Hepatocyte (in vitro differentiated cells): ENCODE results near the gene PTPRD. TPM values are rescaled to one million over a fixed set of nuclear protein-coding genes. Genes with fewer than 3 reads are reported as not detected.

ENCODE experiments used
- DNase-seq: peaks from one replicate; pipeline ENCODE4 v3.0.0-alpha.2; 2016; ENCODE audit warnings: low spot score
- H2AFZ ChIP-seq: fragments of 200-600 bp; sonication (generic); 2 replicates; pipeline ENCODE4 v1.6.0; 2016; ENCODE audit warnings: antibody characterized with exemption, mild to moderate bottlenecking
- H3K27ac ChIP-seq: fragments of 200-600 bp; sonication (generic); 2 replicates; pipeline ENCODE4 v1.5.1; 2016; ENCODE audit warnings: mild to moderate bottlenecking
- H3K27me3 ChIP-seq: fragments of 200-600 bp; sonication (generic); 2 replicates; pipeline ENCODE4 v1.6.1; 2016
- H3K36me3 ChIP-seq: fragments of 200-600 bp; sonication (generic); replicated peaks from 2 replicates; pipeline ENCODE4 v1.5.1; 2016; ENCODE audit warnings: low read depth; ENCODE audit not compliant: insufficient read depth
- H3K4me1 ChIP-seq: fragments of 200-600 bp; sonication (generic); 2 replicates; pipeline ENCODE4 v1.5.1; 2016; ENCODE audit warnings: mild to moderate bottlenecking, moderate library complexity; ENCODE audit not compliant: insufficient read depth
- H3K4me2 ChIP-seq: fragments of 200-600 bp; sonication (generic); 2 replicates; pipeline ENCODE4 v1.6.0; 2016
- H3K4me3 ChIP-seq: fragments of 200-600 bp; sonication (generic); 2 replicates; pipeline ENCODE4 v1.5.1; 2016; ENCODE audit warnings: mild to moderate bottlenecking
- H3K79me2 ChIP-seq: fragments of 200-600 bp; sonication (generic); 2 replicates; pipeline ENCODE4 v1.6.0; 2017; ENCODE audit warnings: mild to moderate bottlenecking
- H3K9me2 ChIP-seq: fragments of 200-600 bp; sonication (generic); replicated peaks from 2 replicates; pipeline ENCODE4 v1.6.0; 2017; ENCODE audit warnings: mild to moderate bottlenecking; ENCODE audit not compliant: insufficient read depth
- H3K9me3 ChIP-seq: fragments of 200-600 bp; sonication (generic); 2 replicates; pipeline ENCODE4 v1.5.1; 2016; ENCODE audit warnings: low read depth, mild to moderate bottlenecking
- H4K20me1 ChIP-seq: fragments of 200-600 bp; sonication (generic); 2 replicates; pipeline ENCODE4 v1.6.0; 2016; ENCODE audit warnings: mild to moderate bottlenecking; ENCODE audit not compliant: insufficient read depth, poor library complexity, severe bottlenecking
- EZH2 ChIP-seq: fragments of 200-600 bp; sonication (generic); IDR thresholded peaks from 2 replicates; pipeline ENCODE4 v1.6.1; 2016; ENCODE audit warnings: antibody characterized with exemption, mild to moderate bottlenecking, borderline replicate concordance
- EZH2phosphoT487 ChIP-seq: fragments of 200-600 bp; sonication (generic); IDR thresholded peaks from one replicate; pipeline ENCODE4 v1.6.1; 2018; ENCODE audit warnings: antibody characterized with exemption, mild to moderate bottlenecking, low read depth, moderate library complexity; ENCODE audit not compliant: unreplicated experiment, severe bottlenecking
- WGBS: methylation state at CpG from one replicate; pipeline ENCODE4 v1.1.6; 2016; ENCODE audit warnings: low lambda C conversion rate; ENCODE audit errors: missing lambda C conversion rate; 5-methylcytosine and 5-hydroxymethylcytosine counted together
- polyA plus RNA-seq: library from polyadenylated mRNA; unstranded; fragments of >200 nt; fragmentation: Nextera tagmentation; extraction: Ambion mirVana; gene quantifications from 2 replicates; pipeline ENCODE4 v1.2.1, GENCODE V29; 2016
- total RNA-seq: library from RNA; depleted of rRNA; stranded (reverse); fragments of >200 nt; gene quantifications from 2 replicates; pipeline ENCODE4 v1.2.3, GENCODE V29; 2014
- TF ChIP-seq, protein P1 (sequence below): fragments of 200-600 bp; sonication (generic); IDR thresholded peaks from 2 replicates; pipeline ENCODE4 v1.5.1; 2016; ENCODE audit warnings: antibody characterized with exemption, mild to moderate bottlenecking; ENCODE audit not compliant: poor library complexity

Gene PTPRD
- total and polyA plus RNA-seq, 2 experiments from 2014 or later = 6.5 to 77.6 TPM

DNA sequence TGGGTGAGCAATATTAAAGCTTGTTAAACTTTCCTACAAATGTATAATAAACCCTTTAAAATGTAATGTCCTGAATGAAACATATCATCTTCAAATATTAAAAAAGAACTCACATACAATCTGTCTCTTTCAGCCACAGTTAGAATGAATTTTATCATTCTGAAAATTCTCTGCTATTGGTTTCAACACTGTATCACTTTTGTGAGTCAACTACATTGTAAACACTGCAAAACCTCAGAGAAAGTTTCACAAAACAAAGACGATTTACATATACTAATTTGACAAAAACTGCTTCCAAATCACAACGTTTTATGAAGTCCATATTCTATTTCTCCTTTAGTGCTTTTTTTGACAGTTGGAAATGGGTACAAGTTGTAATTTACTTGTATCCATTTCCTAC, 1781.2 kb downstream of the PTPRD start:
- no peak for TF ChIP-seq EZH2
- TF ChIP-seq, protein P1, sequence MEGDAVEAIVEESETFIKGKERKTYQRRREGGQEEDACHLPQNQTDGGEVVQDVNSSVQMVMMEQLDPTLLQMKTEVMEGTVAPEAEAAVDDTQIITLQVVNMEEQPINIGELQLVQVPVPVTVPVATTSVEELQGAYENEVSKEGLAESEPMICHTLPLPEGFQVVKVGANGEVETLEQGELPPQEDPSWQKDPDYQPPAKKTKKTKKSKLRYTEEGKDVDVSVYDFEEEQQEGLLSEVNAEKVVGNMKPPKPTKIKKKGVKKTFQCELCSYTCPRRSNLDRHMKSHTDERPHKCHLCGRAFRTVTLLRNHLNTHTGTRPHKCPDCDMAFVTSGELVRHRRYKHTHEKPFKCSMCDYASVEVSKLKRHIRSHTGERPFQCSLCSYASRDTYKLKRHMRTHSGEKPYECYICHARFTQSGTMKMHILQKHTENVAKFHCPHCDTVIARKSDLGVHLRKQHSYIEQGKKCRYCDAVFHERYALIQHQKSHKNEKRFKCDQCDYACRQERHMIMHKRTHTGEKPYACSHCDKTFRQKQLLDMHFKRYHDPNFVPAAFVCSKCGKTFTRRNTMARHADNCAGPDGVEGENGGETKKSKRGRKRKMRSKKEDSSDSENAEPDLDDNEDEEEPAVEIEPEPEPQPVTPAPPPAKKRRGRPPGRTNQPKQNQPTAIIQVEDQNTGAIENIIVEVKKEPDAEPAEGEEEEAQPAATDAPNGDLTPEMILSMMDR = no peak
- no peak for TF ChIP-seq EZH2phosphoT487
- Histone ChIP-seq H3K9me2 (no peaks in the 10 kb centered on the region), H3K9me3 (no peaks in the 10 kb centered on the region), H4K20me1 (no peaks in the 10 kb centered on the region), H2AFZ (no peak overlapping the region), H3K4me2 (no peak overlapping the region), H3K79me2 (no peaks in the 10 kb centered on the region), H3K36me3 (no peaks in the 10 kb centered on the region), H3K27me3 (no peaks in the 10 kb centered on the region), H3K4me3 (no peak overlapping the region), H3K27ac (no peak overlapping the region), H3K4me1 (no peaks in the 10 kb centered on the region)
- no peak for DNase-seq
- WGBS = 64% methylated on average over 2 of the region's 2 CpGs

DNA sequence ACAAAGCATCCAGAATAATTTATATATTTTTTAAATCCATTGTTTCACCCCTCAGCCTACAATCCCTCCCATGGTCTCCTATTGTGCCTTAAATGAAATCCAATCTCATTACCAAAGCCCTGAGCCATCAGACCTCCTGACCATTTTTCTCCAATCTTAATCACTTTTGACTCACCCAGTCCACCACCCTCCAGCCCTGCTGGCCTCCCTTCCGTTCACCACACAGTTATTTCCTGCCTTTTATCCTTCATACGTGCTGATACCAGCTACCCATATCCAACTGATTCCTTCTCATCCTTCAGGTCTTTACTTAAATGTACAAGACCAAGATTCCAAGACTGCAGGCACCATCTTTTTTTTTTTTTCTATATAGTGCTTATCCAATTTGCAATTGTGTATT, 1786.5 kb downstream of the PTPRD start:
- no peaks in the 10 kb centered on the region for H3K79me2 ChIP-seq
- H3K36me3 ChIP-seq = no peaks in the 10 kb centered on the region
- no peak for TF ChIP-seq EZH2
- TF ChIP-seq, protein P1 = no peak
- no peak for TF ChIP-seq EZH2phosphoT487
- no peak overlapping the region for H3K4me3 ChIP-seq
- H2AFZ ChIP-seq = no peak overlapping the region
- no peaks in the 10 kb centered on the region for H3K9me2 ChIP-seq
- H3K27me3 ChIP-seq = no peaks in the 10 kb centered on the region
- DNase-seq = no peak
- WGBS = 93% methylated on average over 2 of the region's 2 CpGs
- no peaks in the 10 kb centered on the region for H4K20me1 ChIP-seq
- no peaks in the 10 kb centered on the region for H3K9me3 ChIP-seq
- H3K27ac ChIP-seq = no peak overlapping the region
- H3K4me2 ChIP-seq = no peak overlapping the region
- peaks cover 5% of the 10 kb centered on the region for H3K4me1 ChIP-seq

DNA sequence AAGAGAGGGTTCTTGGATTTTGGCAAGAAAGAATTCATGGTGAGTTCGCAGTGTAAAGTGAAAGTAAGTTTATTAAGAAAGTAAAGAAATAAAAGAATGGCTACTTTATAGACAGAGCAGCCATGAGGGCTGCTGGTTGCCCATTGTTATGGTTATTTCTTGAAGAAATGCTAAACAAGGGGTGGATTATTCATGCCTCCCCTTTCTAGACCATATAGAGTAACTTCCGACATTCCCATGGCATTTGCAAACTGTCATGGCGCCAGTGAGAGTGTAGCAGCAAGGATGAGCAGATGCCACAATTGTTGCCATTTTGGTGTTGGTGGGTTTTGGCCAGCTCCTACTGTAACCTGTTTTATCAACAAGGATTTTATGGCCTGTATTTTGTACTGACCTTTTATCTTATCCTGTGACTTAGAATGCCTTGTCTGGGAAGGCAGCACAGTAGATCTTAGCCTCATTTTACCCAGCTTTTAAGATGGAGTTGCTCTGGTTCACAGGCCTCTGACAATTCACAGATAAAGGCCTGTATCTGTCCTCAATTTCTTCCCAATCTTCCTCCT, 1787.1 kb downstream of the PTPRD start:
- Histone ChIP-seq H3K4me3 (no peak overlapping the region), H4K20me1 (no peaks in the 10 kb centered on the region), H3K36me3 (no peaks in the 10 kb centered on the region), H3K27me3 (no peaks in the 10 kb centered on the region), H3K79me2 (no peaks in the 10 kb centered on the region), H3K4me2 (no peak overlapping the region), H3K4me1 (peaks cover 5% of the 10 kb centered on the region), H3K27ac (no peak overlapping the region), H2AFZ (no peak overlapping the region), H3K9me3 (no peaks in the 10 kb centered on the region), H3K9me2 (no peaks in the 10 kb centered on the region)
- 64% methylated on average over 3 of the region's 3 CpGs for WGBS
- no peak for DNase-seq
- TF ChIP-seq, protein P1 = no peak
- TF ChIP-seq EZH2 (no peak), EZH2phosphoT487 (no peak)
